Neural progenitor cell (in vitro differentiated cells): Measurements from ENCODE around the gene PPP1R8.

Experiments used
- CTCF ChIP-seq: fragments of 200-600 bp; sonication (generic); IDR thresholded peaks from 2 replicates; pipeline ENCODE4 v1.5.1; 2017; ENCODE audit warnings: antibody characterized with exemption, mild to moderate bottlenecking
- EZH2 ChIP-seq: fragments of 200-600 bp; sonication (generic); IDR thresholded peaks from 2 replicates; pipeline ENCODE4 v1.6.1; 2017; ENCODE audit warnings: antibody characterized with exemption, mild to moderate bottlenecking, moderate library complexity
- EZH2phosphoT487 ChIP-seq: fragments of 200-600 bp; sonication (generic); IDR thresholded peaks from 2 replicates; pipeline ENCODE4 v1.6.1; 2017; ENCODE audit warnings: antibody characterized with exemption

GRCh38 chr1:27878787-27879335, 48.3 kb downstream of the PPP1R8 start:
- TF ChIP-seq CTCF: no peak
- TF ChIP-seq EZH2phosphoT487: no peak
- TF ChIP-seq EZH2: no peak
